ENCODE data around the gene PLCB1. TPM values are rescaled to one million over a fixed set of nuclear protein-coding genes. Genes with fewer than 3 reads are reported as not detected.

PLCB1 gene
- total and polyA plus RNA-seq, 8 donors, result 8.8 to 27.7 (median 19.2) TPM

GRCh38 chr20:8150591-8150990 lies 18.5 kb downstream of the PLCB1 start:
- TF ChIP-seq CTCF (IDR thresholded peaks at IDR 0.05), result no peak
- no peak overlapping the region for H3K4me3 ChIP-seq
- no peaks in the 10 kb centered on the region for H3K27me3 ChIP-seq
- H3K36me3 ChIP-seq, result no peaks in the 10 kb centered on the region
- DNase-seq (no peak), ATAC-seq (no peak)
- no peak overlapping the region for H3K27ac ChIP-seq
- intact Hi-C loops (cut with DNase I), result no loop called here
- H3K9me3 ChIP-seq, result no peaks in the 10 kb centered on the region
- peaks cover 0 to 65% of the 10 kb centered on the region in 2 donors for H3K4me1 ChIP-seq

GRCh38 chr20:8151372-8151771 lies 19.3 kb downstream of the PLCB1 start:
- H3K4me1 ChIP-seq, result peaks cover 0 to 67% of the 10 kb centered on the region in 2 donors
- H3K36me3 ChIP-seq, result no peaks in the 10 kb centered on the region
- H3K27ac ChIP-seq, result peak overlapping the region; percentile 8 to 23
- ATAC-seq, result no peak
- intact Hi-C loops (cut with DNase I), result no loop called here
- no peak for TF ChIP-seq CTCF (IDR thresholded peaks at IDR 0.05)
- no peaks in the 10 kb centered on the region for H3K9me3 ChIP-seq
- no peak for DNase-seq
- no peaks in the 10 kb centered on the region for H3K27me3 ChIP-seq
- no peak overlapping the region for H3K4me3 ChIP-seq

- Histone ChIP-seq H3K27me3 (no peaks in the 10 kb centered on the region), H3K36me3 (no peaks in the 10 kb centered on the region), H3K4me3 (no peak overlapping the region), H3K27ac (peak overlapping the region in 1 of 2 donors; percentile 23), H3K4me1 (peaks cover 0 to 69% of the 10 kb centered on the region in 2 donors), H3K9me3 (no peaks in the 10 kb centered on the region)
- no peak for ATAC-seq
- no peak for TF ChIP-seq CTCF (IDR thresholded peaks at IDR 0.05)
- DNase-seq, result no peak
- intact Hi-C loops (cut with DNase I), result no loop called here
Observed at GRCh38 chr20:8152183-8152582, 20.1 kb downstream of the PLCB1 start.

GRCh38 chr20:8152847-8153246 lies 20.8 kb downstream of the PLCB1 start:
- Histone ChIP-seq H3K4me3 (no peak overlapping the region), H3K27me3 (no peaks in the 10 kb centered on the region), H3K27ac (no peak overlapping the region), H3K4me1 (peaks cover 0 to 69% of the 10 kb centered on the region in 2 donors), H3K9me3 (no peaks in the 10 kb centered on the region), H3K36me3 (no peaks in the 10 kb centered on the region)
- no peak for ATAC-seq
- intact Hi-C loops (cut with DNase I), result no loop called here
- no peak for TF ChIP-seq CTCF (IDR thresholded peaks at IDR 0.05)
- no peak for DNase-seq

GRCh38 chr20:8153281-8153908 lies 21.3 kb downstream of the PLCB1 start:
- intact Hi-C loops (cut with DNase I), result no loop called here
- ATAC-seq (no peak), DNase-seq (peak in 1 of 4 donors; percentile 54)
- H3K4me3 ChIP-seq, result no peak overlapping the region
- no peaks in the 10 kb centered on the region for H3K36me3 ChIP-seq
- TF ChIP-seq CTCF (IDR thresholded peaks at IDR 0.05), result no peak
- no peaks in the 10 kb centered on the region for H3K9me3 ChIP-seq
- peaks cover 0 to 64% of the 10 kb centered on the region in 2 donors for H3K4me1 ChIP-seq
- H3K27me3 ChIP-seq, result no peaks in the 10 kb centered on the region
- no peak overlapping the region for H3K27ac ChIP-seq
